Measurements from ENCODE around the gene SPRED1.

- TF ChIP-seq, protein P1, sequence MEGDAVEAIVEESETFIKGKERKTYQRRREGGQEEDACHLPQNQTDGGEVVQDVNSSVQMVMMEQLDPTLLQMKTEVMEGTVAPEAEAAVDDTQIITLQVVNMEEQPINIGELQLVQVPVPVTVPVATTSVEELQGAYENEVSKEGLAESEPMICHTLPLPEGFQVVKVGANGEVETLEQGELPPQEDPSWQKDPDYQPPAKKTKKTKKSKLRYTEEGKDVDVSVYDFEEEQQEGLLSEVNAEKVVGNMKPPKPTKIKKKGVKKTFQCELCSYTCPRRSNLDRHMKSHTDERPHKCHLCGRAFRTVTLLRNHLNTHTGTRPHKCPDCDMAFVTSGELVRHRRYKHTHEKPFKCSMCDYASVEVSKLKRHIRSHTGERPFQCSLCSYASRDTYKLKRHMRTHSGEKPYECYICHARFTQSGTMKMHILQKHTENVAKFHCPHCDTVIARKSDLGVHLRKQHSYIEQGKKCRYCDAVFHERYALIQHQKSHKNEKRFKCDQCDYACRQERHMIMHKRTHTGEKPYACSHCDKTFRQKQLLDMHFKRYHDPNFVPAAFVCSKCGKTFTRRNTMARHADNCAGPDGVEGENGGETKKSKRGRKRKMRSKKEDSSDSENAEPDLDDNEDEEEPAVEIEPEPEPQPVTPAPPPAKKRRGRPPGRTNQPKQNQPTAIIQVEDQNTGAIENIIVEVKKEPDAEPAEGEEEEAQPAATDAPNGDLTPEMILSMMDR (IDR thresholded peaks at IDR 0.05; ENCODE audit: low read depth, low read length, poor library complexity, severe bottlenecking), result no peak
- TF ChIP-seq EZH2phosphoT487 (IDR thresholded peaks at IDR 0.05; ENCODE audit: borderline replicate concordance, low read length), result no peak
Measured at GRCh38 chr15:38260077-38260476, 7.4 kb downstream of the SPRED1 start.
